Ammon's horn (tissue), 1 donor: Measurements from ENCODE around the gene WNT9A.
"Not testable (repeated sequence)": the region's sequence is repeated elsewhere in the genome, so short reads cannot be mapped to it uniquely, and the experiment has no call there.

Experiments used
- DNase-seq: peaks from one replicate; pipeline ENCODE4 v3.0.0-alpha.2; 2016; ENCODE audit warnings: low spot score

The WNT9A gene, protein sequence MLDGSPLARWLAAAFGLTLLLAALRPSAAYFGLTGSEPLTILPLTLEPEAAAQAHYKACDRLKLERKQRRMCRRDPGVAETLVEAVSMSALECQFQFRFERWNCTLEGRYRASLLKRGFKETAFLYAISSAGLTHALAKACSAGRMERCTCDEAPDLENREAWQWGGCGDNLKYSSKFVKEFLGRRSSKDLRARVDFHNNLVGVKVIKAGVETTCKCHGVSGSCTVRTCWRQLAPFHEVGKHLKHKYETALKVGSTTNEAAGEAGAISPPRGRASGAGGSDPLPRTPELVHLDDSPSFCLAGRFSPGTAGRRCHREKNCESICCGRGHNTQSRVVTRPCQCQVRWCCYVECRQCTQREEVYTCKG

DNA sequence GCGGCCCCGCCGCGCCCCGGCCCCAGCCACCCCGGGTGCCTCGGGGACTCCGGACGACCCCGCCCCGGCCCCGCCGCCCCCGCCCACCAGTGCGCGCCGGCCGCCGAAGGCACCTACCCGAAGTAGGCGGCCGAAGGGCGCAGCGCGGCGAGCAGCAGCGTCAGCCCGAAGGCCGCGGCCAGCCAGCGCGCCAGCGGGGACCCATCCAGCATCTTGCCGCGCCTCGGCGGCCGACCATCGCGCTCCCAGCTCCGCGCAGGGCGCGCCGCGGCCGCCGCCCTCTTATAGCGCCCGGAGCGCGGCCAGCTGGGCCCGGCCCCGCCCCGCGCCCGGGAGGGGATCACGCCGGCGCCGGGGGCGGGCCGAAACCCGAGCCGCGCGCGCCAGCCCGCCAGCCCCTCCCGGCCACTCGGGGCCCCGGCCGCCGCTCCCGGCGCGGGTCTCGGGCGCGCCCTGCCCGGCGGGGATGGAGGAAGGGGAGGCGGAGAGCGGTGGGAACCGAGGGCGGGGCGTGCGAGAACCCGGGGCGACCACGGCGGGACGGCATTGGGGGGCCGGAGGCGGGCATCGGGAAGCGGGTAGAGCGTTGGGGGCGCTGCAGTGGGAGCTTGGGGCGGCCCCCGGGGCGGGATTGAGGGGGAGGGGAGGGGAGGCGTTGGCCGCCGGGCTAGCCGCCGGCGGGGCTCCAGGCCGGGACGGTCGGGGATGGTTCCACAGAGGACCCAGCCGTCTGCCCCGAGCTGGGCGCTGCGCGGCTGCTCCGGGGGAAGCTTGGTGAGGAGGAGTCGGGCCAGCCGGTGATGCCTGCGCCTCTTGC is at the start of gene WNT9A:
Gene WNT9A, minus strand, starts transcription at position 257 of the 817 bp plus-strand sequence. Its CDS starts 45 bp downstream, at position 212.
- no peak for DNase-seq

DNA sequence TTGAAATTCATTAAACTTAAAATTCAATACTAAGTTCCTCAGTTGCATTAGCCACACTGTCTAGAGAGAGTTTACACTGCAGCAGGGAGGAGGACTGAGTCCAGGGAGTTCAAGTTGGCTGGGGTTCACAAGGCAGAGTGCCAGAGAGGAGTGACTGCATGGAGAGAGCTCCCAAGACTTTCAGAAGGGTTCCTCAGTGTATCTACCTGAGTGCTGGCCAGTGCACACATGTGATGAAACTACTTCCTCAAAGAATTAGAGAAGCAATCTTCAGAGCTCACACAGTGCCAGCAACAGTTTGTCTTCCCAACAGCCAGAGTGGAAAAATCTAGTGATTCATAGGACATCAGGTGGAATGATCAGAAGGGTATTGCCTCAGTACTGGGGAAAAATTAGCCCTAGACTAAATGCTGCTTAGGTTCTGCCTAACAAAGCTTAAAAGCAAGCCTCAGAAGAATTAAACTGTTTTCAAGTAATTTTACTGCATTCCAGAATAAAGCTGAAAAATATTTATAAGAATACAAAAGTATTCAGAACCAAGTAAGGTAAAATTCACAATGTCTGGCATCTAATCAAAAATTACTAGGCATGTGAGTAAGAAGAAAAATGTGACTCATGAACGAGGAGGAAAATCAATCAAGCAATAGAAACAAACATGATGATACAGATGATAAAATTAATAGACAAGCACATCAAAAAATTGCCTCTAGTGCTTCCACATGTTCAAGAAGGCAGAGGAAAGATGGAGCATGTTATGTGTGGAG is 48.6 kb upstream of the WNT9A start:
- no peak for DNase-seq

DNA sequence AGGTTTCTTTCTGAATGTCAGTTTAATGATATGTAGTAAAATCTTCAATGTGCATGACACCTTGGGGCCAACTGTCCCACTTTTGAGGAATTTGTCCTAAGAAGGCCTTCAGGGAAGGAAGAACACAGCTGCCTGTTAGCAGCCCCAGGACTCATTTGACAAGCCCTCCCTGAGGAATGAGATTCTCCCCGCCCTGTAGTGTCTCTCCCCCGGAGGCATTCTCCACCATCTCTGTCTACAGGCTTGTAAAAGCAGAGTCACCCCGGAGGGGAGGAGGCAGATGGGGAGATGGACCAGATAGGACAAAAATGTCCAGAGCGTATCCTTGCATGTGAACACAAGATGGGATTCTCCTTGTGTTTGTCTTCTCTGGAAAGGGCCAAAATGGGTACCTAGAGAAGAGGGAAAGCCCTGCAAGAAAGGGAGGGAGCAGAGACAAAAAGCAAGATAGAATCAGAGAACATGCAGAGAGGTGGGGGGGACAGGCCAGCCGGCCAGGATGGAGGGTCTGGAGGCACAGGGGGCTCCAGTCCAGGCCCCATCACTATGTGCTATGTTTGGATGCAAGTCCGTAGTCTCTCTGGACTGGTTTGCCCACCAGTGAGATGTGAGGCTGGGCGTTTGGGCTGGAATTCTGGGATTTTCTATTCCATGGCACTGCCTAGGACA is 47.0 kb upstream of the WNT9A start:
- DNase-seq = no peak

DNA sequence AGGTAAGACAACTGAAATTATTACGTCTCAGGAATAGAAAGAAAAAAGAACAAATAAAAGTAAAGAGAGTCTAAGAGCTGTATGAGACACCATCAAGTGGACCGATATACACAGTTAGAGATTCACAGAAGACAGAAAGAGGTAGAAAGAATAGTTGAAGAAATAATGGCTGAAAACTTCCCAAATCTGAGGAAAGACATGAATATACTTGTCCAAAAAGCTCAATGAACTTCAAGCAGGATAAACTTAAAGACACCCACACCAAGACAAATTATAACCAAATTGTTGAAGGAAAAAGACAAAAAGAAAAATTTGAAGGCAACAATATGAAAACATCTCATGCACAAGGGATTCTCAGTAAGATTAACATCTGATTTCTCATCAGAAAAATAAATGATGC is 39.4 kb upstream of the WNT9A start:
- DNase-seq = no peak

DNA sequence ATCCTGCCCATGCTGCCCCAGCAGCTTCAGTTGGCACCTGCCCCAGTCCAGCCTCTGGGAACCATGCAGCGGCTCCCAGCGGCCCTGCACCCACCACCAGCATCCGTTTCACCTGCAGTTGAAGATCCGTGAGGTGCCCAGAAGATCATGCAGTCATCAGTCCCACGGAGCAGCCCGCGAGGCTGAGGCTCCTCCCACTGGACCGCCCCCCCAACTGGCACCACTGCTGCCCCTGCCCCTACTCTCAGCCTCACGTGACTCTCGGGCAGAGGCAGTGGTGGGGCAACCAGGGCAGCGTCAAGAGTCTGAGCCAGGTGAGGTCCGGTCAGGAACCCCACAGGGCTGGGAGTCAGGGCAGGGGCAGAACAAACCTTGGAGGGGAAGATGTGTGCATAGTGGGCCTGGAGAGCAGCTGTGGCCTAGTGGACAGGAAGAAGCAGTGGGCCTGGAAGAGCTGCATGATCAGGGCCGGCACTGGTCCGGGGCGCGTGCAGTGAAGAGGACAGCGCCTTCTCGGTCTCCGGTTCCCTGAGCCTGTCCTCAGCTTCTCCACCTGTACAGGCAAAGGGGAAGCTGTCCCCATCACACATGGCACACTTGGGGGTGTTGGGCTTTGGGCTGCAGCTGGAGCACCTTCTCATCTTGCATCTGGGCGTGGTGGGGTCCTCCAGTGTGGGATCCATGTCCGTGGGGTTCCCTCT is 28.0 kb upstream of the WNT9A start:
- not testable (repeated sequence) for DNase-seq

DNA sequence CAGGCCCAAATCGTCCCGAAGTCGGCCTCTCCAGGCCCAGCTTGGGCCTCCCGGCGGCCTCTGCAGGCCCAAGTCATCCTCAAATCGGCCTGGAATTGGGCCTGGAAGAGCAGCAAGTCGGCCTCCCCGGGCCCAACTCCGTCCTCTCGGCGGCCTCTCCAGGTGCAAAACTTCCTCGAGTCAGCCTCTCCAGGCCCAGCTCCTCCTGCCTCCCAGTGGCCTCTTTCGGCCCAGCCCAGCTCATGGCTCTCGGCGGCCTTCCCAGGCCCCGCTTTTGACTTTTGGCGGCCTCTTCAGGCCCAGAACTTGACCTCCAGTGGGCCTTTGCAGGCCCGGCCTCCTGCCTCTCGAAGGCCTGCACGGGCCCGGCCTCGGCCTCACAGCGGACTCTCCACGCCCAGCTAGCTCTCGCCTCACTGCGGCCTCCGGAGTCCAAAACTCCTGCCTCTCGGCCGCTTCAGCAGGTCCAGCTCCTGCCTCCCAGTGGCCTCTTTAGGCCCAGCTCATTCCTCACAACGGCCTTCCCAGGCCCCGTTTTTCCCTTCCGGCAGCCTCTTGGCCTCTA is 26.1 kb upstream of the WNT9A start:
- not testable (repeated sequence) for DNase-seq

DNA sequence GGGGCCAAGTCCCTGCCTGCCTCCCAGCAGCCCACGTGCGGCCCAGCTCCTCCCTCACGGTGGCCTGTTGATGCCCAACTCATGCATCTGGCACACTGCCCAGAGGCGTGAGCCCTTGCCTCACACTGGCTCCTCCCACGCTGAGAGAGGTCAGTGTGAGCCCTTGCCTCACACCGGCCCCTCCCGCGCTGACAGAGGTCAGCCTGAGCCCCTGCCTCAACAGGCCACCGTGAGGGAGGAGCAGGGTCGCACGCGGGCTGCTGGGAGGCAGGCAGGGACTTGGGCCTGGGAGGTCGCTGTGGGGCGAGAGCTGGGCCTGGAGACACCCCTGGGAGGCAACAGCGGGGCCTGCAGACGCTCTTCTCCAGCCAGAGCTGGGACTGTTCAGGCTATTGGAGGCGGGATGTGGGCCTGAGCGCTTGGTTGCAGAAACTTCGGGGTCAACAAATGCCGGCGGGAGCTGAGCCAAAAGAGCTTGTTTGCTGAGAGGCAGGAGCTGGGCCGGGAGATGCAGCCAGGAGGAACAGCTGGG is 25.2 kb upstream of the WNT9A start:
- not testable (repeated sequence) for DNase-seq

DNA sequence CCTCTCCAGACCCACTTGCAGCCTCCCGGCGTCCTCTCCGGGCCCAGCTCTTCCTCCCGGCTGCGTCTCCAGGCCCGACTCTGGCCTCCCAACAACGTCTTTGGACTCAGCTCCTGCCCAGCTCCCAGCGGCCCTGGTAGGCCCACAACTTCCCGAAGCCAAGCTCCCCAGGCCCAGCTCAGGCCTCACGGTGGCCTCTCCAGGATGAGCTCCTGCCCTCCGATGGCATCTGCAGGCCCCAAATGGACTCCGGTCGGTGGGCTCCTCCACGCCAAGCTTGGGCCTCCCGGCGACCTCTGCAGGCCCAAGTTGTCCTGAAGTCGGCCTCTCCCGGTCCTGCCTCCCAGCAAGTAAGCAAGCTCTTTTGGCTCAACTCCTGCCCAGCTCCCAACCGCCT is 24.5 kb upstream of the WNT9A start:
- not testable (repeated sequence) for DNase-seq

DNA sequence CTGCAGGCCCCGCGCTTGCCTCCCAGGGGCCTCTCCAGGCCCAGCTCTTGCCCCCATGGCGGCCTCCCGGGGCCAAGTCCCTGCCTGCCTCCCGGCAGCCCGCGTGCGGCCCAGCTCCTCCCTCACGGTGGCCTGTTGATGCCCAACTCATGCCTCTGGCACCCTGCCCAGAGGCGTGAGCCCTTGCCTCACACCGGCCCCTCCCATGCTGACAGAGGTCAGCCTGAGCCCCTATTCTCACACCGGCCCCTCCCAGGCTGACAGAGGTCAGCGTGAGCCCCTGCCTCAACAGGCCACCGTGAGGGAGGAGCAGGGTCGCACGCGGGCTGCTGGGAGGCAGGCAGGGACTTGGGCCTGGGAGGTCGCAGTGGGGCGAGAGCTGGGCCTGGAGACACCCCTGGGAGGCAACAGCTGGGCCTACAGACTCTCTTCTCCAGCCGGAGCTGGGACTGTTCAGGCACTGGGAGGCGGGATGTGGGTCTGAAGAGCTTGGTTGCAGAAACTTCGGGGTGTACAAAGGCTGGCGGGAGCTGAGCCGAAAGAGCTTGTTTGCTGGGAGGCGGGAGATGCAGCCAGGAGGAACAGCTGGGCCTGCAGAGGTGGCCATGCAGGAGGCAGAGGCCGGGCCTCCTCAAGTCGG is 24.0 kb upstream of the WNT9A start:
- not testable (repeated sequence) for DNase-seq

DNA sequence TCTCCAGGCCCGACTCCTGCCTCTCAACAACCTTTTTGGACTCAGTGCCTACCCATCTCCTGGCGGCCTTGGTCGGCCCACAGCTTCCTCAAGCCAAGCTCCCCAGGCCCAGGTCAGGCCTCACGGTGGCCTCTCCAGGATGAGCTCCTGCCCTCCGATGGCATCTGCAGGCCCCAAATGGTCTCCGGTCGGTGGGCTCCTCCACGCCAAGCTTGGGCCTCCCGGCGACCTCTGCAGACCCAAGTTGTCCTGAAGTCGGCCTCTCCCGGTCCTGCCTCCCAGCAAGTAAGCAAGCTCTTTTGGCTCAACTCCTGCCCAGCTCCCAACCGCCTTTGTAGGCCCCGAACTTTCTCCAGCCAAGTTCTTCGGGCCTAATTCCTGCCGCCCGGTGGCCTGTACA is 23.5 kb upstream of the WNT9A start:
- not testable (repeated sequence) for DNase-seq

DNA sequence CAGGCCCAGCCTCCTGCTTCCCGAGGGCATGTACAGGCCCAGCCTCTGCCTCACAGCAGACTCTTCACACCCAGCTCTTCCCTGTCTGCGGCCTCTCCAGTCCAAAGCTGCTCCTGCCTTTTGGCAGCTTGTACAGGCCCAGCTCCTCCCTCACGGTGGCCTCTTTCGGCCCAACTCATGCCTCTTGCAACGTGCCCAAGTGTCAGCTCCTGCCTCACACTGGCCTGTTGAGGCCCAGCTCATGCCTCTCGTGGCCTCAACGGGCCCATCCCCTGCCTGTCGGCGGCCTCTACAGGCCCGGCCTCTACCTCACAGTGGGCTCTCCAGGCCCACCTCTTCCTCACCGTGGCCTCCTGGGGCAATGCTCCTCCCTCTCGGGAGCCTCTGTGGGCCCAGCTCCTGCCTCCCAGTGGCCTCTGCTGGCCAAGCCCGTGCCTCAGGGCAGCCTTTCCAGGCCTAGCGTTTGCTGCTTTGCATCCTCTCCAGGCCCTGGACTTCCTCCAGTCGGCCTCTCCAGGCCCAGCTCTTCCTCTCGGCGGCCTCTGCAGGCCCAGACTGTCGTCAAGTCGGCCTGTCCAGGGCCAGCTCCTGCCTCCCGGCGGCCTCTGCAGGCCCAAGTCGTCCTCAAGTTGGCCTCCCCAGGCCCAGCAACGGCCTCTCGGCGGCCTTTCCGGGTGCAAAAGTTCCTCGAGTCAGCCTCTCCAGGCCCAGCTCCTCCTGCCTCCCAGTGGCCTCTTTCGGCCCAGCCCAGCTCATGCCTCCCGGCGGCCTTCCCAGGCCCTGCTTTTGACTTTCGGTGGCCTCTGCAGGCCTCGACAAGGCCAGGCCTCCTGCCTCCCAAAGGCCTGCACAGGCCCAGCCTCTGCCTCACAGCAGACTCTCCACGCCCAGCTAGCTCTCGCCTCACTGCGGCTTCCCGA is 22.6 kb upstream of the WNT9A start:
- not testable (repeated sequence) for DNase-seq

DNA sequence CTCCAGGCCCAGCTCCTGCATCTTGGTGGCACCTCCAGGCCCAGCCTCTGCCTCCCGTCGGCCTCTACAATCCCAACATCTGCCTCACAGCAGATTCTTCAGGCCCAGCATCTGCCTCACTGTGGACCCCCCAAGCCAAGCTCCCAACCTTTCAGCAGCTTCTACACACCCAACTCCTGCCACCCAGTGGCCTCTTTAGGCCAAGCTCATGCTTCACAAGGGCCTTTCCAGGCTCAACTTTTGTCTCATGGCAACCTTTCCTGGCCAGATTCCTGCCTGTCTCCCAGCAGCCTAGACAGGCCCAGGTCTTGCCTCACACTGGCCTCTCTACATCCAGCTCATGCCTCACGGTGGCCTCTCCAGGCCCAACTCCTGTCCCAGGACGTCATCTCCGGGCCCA is 20.1 kb upstream of the WNT9A start:
- not testable (repeated sequence) for DNase-seq

DNA sequence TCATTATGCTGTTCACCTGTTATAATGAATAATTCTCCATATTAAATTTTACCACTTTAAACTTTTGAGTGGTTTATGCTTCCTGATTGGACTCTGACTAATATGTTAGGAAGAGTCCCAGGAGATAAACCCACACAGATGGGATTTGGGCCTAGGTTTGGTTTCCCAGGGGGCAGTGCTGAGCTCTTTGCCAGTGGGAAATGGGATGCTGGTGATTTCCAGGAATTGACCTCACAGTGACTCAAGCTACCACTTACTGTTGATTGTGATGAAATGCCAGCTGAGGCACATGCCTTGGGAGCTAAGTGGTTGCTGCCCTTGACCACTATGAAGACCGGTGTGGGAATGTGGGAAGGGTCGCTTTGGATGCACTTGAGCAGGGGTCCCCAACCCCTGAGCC is 19.0 kb upstream of the WNT9A start:
- not testable (repeated sequence) for DNase-seq

DNA sequence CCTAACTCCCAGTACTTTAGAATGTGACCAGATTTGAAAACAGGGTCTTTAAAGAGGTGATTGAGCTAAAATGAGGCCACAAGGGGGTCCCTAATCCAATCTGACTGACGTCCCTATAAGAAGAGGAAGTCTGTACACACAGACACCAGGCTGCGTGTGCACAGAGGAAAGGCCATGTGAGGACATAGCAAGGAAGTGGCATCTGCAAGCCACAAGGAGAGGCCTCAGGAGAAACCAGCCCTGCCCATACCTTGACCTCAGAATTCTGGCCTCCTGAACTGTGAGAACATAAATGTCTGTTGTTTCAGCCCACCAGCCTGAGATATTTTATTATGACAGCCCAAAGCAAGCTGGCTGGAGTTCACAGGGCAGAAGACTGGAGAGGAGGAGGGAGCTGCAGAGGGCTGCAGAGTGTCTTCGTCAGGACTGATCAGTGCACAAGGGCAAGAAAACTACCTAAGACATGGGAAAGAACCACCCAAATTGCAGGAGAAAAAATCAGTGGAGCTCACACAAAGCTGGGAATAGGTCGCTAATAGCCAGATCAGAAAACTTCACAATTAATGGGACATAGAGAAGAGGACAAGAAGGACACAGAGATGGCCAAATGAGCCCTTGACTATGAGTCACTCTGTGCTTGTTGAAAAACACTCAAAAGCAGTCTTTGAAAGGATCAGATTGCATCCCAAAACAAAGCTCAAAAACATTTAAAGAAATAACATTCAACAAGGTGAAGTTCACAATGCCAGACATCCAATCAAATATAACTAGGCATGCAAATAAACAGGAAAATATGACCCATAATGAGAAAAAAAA is 14.1 kb upstream of the WNT9A start:
- no peak for DNase-seq

DNA sequence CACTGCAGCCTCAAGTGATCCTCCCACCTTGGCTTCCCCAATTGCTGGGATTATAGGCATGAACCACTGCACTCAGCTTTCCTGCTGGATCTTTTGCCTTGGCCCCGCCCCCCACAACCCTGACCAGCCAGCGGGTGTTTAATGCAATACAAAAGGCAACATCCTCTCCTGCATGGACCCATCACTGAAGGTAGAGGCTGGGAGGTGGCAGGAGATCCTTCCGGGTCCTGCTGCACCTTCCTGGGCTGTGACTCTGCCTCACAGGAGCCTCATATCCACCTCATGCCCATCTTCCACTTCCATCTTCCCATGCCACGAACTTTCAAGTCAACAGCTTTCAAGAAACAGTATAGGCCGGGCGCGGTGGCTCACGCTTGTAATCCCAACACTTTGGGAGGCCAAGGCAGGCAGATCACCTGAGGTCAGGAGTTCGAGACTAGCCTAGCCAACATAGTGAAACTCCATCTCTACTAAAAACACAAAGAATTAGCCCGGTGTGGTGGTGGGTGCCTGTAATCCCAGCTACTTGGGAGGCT is 11.7 kb upstream of the WNT9A start:
- DNase-seq = no peak

DNA sequence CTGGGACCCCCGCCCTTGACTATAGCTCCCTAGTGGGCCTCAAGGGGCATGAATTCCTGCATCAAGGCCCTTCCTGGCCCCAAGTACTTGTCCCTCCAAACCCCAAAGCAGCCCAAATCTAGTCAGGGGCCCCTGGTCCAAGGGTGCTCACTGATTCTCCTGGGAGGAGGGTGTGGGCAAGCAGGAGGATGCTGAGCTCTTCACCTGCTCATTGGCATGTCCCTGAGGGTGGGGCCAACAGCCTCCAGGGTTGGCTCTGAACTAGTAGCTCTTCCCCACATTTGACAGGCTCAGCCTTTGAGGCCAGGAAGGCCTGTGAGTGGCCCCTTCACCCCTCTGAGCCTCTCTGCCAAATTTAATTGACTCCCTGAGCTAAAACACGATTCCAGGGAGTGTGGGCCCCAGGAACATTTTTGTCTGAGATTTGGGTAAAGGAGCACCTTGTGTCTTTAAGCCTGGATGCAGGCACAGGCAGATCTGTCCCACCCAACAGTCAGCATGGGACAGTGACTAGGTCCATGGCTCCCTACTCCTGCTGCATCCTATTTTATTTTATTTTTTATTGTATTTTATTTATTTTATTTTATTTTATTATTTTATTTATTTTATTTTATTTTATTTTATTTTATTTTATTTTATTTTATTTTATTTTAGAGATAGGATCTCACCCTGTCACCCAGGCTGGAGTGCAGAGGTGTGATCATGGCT is 11.0 kb upstream of the WNT9A start:
- no peak for DNase-seq

DNA sequence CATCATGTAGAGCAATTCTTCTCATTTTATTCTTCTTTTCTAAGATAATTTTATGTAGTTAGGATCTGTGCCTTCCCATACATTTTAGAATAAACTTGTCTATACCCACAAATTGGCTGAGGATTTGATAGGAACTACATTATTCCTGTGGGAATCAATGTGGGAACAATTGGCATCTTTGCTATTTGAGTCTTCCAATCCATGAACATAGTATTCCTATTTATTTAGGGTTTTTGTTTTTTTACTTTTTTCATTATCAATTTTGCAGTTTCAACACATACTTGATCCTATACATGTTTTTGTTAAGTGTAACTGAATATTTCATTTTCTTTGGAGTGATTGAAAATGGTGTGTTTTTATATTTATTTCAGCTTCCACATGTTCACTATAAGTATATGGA is 8.1 kb upstream of the WNT9A start:
- no peak for DNase-seq
